ENCODE measurements around the gene DDX1.

DDX1 gene

GRCh38 chr2:15626967-15627366, 35.3 kb downstream of the DDX1 start:
- TF ChIP-seq CREB1 (IDR thresholded peaks at IDR 0.05; ENCODE audit: low read depth), result no peak
- no peak for TF ChIP-seq NFIC (IDR thresholded peaks at IDR 0.05)
- TF ChIP-seq CEBPB (IDR thresholded peaks at IDR 0.05), result no peak
- TF ChIP-seq YY1 (IDR thresholded peaks at IDR 0.05; ENCODE audit: low read depth), result no peak
- no peak for TF ChIP-seq RAD21 (IDR thresholded peaks at IDR 0.05; ENCODE audit: low read depth)
- TF ChIP-seq TEAD4 (IDR thresholded peaks at IDR 0.05), result no peak
- TF ChIP-seq EP300 (IDR thresholded peaks at IDR 0.05; ENCODE audit: borderline replicate concordance), result no peak
- TF ChIP-seq REST (IDR thresholded peaks at IDR 0.05; ENCODE audit: low read depth), result no peak
- TF ChIP-seq TCF12 (IDR thresholded peaks at IDR 0.05; ENCODE audit: low read depth), result no peak

DNA sequence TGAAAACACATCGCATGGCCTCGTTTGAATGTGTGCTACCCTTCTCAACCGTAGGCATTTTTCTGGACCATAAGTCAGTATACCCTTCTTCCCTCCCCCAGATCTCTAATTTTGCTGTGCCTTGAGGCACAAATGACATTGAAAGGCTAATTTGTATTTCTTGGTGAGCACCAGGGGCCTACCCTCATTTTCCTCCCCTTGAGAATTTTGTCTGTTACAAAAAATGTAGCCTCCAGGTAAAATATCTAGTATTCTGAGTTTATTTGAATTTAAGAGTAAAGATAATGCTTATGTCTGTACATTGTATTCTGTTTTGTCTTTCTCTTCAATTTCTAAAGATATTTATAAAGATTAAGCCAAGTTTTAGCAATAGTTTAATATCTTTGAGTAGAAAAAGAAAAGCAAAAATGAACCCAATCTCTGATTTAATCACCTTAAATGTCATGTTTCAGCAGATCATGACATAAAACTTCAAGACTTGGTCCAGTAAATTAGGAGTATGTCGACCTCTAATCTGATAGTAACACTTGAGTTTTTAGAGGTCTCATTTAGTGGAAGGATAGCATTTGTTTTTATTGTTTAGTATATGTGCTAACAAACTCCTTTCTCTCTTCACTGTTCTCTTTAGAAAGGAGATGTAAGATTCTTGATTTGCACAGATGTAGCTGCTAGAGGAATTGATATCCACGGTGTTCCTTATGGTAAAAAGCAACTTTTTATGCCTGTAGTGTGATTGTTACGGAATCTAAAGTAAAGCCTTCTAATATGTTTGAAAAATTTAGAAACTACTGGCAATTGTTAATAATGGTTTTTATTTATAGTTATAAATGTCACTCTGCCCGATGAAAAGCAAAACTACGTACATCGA, 36.4 kb downstream of the DDX1 start:
- no peak for TF ChIP-seq CREB1 (IDR thresholded peaks at IDR 0.05; ENCODE audit: low read depth)
- no peak for TF ChIP-seq REST (IDR thresholded peaks at IDR 0.05; ENCODE audit: low read depth)
- no peak for TF ChIP-seq FOXM1 (IDR thresholded peaks at IDR 0.05; ENCODE audit: borderline replicate concordance, low read depth)
- no peak for TF ChIP-seq EGR1 (IDR thresholded peaks at IDR 0.05)
- TF ChIP-seq EP300 (IDR thresholded peaks at IDR 0.05; ENCODE audit: borderline replicate concordance), result no peak
- TF ChIP-seq NFIC (IDR thresholded peaks at IDR 0.05), result no peak
- TF ChIP-seq ZBTB7A (IDR thresholded peaks at IDR 0.05; ENCODE audit: low read depth), result no peak
- no peak for TF ChIP-seq MAX (IDR thresholded peaks at IDR 0.05)
- no peak for TF ChIP-seq TAF1 (IDR thresholded peaks at IDR 0.05; ENCODE audit: low read depth)
- TF ChIP-seq RAD21 (IDR thresholded peaks at IDR 0.05; ENCODE audit: low read depth), result no peak
- no peak for TF ChIP-seq TCF12 (IDR thresholded peaks at IDR 0.05; ENCODE audit: low read depth)

- TF ChIP-seq TEAD4 (IDR thresholded peaks at IDR 0.05) (no peak), EP300 (IDR thresholded peaks at IDR 0.05; ENCODE audit: borderline replicate concordance) (no peak), NFIC (IDR thresholded peaks at IDR 0.05) (no peak), ZBTB7A (IDR thresholded peaks at IDR 0.05; ENCODE audit: low read depth) (no peak), FOXM1 (IDR thresholded peaks at IDR 0.05; ENCODE audit: borderline replicate concordance, low read depth) (no peak), USF1 (IDR thresholded peaks at IDR 0.05) (no peak), REST (IDR thresholded peaks at IDR 0.05; ENCODE audit: low read depth) (no peak), TCF12 (IDR thresholded peaks at IDR 0.05; ENCODE audit: low read depth) (no peak), YY1 (IDR thresholded peaks at IDR 0.05; ENCODE audit: low read depth) (no peak), EGR1 (IDR thresholded peaks at IDR 0.05) (no peak), CREB1 (IDR thresholded peaks at IDR 0.05; ENCODE audit: low read depth) (no peak), TAF1 (IDR thresholded peaks at IDR 0.05; ENCODE audit: low read depth) (no peak), CEBPB (IDR thresholded peaks at IDR 0.05) (no peak), MAX (IDR thresholded peaks at IDR 0.05) (no peak), RAD21 (IDR thresholded peaks at IDR 0.05; ENCODE audit: low read depth) (no peak)
Observed at GRCh38 chr2:15628899-15629855, 37.5 kb downstream of the DDX1 start.

Measured in Ishikawa (cell line).